ENCODE measurements around the gene MAGI2. TPM values are rescaled to one million over a fixed set of nuclear protein-coding genes. Genes with fewer than 3 reads are reported as not detected.

Gene MAGI2
- total RNA-seq, 1 donor from 2014 or later = 51.3 TPM

DNA sequence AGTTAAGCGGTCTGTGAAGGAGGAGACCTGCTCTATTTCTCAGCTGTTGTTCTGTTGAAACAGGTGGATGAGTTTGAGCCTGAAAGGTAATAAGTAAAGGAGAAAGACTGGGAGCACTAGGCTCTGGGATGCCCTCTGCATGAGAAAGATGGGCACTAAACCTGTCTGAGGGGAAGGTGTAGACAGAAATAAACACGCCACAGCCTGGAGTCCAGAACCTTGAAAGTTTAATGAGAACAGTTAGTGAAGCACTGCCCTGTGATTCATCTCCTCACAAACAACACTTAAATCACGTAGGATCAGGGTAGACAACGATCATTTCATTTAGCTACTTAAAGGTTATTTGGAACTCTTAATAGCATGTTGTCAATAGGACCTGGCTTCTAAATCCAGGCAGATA is 1461.8 kb downstream of the MAGI2 start:
- DNase-seq (ENCODE audit: low spot score) (no peak), ATAC-seq (no peak)
- intact Hi-C loops (cut with DNase I) = no loop called here

DNA sequence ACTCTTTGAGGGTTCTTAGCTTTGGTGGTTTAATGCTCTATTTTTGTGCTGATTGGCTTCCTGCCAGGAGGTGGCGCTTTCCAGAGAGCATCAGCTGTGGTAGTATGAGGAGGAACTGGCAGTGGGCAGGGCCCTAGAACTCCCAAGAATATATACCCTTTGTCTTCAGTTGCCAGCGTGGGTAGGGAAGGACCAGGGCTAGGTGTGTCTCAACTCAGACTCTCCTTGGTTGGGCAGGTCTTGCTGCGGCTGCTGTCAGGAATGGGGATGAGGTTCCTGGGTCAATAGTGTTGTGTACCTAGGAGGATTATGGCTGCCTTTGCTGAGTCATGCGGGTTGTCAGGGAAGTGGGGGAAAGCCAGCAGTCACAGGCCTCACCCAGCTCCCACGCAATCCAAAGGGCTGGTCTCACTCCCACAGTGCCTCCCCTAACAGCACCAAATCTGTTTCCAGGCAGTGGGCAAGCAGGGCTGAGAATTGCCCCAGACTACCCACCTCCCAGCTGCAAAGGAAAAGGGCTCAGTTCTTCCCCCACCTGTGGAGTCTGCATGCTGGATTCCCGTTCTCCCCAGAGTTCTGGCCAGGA is 1463.4 kb downstream of the MAGI2 start:
- ATAC-seq (no peak), DNase-seq (ENCODE audit: low spot score) (no peak)
- intact Hi-C loops (cut with DNase I) = no loop called here

DNA sequence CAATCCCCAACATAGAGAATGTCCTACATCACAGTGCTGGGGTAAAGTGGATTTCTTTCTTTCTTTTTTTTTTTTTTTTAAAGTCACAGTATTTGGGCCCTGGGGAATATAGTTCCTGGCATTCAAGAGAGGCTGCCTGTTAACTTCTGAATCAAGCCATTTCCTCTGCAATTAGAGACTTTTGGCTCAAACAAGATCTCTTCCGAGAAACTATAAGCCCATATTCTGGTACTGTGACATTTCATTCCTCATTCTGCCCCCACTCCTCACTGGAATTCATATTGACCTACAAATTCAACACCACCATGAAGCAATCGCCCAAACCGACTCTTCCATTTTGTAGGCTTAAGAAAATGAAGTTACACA is 1467.5 kb downstream of the MAGI2 start:
- ATAC-seq (no peak), DNase-seq (ENCODE audit: low spot score) (no peak)
- intact Hi-C loops (cut with DNase I) = no loop called here

DNA sequence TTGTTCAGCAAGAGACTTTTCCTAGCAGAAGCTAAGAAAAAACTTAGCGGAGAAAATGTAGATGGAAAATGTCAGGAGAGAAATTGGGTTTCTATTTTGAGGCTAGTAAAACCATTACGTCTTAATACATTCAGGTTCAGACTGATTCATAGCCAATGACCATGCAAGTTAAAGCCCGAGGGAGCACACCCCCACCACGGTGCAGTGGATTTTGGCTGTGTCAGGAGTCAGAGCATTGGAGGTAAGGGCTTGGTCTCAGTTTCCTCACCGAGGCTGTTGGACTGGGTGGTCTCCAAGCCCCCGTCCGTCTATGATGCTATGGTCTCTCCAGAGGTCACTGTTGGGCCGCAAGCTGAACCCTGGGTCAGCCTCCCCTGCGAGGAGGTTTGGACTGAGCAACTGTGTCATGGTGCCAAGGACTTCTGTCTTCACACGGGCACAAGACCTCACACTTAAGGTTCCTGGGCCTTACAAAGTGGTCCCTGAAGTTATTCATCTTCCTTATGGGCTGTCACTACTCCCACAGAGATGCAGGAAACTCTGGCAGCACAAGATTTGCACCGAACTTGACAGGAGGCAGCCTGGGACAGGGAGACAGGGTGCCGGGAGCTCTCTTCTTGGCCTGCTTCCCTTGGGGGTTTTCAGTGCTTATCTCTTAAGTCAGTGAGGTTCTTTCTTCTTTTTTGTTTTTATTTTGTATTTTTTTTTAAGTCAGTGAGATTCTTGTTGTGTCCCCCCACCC is 1468.1 kb downstream of the MAGI2 start:
- intact Hi-C loops (cut with DNase I) = no loop called here
- no peak for ATAC-seq

DNA sequence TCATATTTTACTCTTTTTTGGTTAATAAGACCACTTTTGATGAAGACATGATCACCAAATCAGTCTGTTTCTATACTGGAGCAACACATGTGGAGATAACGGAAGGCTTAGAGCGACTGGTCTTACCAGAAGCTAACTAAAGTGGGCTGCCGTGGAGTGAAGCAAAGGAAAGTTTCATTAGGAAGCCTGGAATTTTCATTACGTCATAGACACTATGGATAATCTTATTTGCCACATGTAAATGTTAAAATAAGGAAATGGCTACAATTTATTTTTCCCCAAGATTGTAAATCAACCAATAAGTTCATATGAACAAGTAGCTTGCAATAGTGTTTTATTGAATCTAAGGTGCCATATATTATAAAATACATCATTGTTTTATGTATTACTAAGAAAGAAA is 1469.5 kb downstream of the MAGI2 start:
- DNase-seq (ENCODE audit: low spot score) (no peak), ATAC-seq (no peak)
- intact Hi-C loops (cut with DNase I) = no loop called here

More for the DNA sequence above, 1468.1 kb downstream of the MAGI2 start:
- DNase-seq (ENCODE audit: low spot score) = no peak

DNA sequence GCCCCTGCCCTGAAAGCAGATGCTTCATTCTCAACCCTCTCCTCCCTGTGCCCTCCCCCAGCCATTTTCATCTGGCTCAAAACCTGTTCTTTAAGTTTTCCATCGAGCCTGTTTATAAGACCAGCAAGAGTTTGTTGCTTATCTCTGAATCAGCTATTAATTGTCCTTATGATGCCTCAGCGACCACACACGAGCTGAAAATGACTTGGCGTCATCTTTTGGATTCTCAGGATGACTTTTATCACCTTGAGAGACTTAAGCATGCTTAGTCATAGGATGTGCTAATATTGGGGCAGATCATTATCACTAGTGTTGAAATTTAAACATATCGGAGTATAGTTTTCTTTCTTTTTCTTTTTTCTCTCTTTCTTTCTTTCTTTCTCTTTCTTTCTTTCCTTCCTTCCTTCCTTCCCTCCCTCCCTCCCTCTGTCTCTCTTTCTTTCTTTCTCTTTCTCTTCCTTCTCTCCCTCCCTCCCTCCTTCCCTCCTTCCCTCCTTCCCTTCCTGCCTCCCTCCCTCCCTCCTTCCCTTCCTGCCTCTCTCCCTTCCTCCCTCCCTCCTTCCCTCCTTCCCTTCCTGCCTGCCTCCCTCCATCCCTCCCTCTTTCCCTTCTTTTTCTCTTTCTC is 1470.4 kb downstream of the MAGI2 start:
- ATAC-seq = no peak

DNA sequence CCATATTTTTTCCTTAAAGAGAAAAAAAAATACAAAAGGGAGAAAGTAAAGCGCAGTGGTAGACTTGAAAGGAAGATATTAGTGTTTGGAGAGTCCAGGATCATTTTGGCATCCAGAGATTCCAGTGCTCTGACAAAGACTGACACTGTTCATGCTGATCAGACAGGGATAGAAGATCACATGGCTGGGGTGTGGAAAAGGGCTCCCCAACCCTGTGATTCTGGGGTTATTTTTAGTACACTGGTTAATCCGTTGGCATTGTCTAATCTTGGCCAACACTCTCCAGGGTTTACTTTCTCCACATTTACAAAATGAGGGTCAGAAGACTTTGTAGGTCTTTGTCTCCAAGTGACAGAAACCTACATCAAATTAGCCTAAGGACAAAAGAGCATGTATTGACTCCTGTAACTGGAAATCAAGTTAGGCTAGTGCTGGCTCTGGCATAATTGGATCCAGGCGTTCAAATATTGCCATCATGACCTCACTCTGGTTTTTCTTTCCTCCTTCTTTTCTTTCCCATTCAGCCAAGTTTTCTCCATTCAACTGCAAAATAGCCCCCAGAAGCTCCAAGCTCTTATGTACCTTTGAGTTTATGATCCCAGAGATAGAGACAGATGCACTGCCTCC is 1473.3 kb downstream of the MAGI2 start:
- no peak for ATAC-seq
- intact Hi-C loops (cut with DNase I) = no loop called here
- no peak for DNase-seq (ENCODE audit: low spot score)

More for the DNA sequence above, 1470.4 kb downstream of the MAGI2 start:
- DNase-seq (ENCODE audit: low spot score) = no peak
- intact Hi-C loops (cut with DNase I) = no loop called here

DNA sequence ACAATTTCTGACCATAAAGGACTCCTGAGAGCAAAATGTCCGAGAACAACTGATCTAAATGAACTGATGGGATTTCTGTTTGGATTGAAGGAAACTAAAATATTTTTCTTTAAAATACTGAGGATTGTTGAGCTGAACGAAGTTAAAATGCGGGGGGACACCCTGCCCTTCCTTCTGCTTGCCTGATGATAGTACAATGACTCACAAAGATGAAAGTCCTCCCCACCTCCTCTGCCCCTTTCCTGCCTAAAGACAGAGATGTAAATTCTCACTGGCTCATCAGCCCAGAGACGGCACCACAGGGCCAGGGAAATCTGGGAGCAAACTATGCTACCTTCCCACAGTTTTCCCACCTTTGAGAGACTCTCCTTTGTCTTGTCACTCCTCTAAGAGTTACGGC is 1474.2 kb downstream of the MAGI2 start:
- DNase-seq (ENCODE audit: low spot score) (no peak), ATAC-seq (no peak)
- intact Hi-C loops (cut with DNase I) = no loop called here

DNA sequence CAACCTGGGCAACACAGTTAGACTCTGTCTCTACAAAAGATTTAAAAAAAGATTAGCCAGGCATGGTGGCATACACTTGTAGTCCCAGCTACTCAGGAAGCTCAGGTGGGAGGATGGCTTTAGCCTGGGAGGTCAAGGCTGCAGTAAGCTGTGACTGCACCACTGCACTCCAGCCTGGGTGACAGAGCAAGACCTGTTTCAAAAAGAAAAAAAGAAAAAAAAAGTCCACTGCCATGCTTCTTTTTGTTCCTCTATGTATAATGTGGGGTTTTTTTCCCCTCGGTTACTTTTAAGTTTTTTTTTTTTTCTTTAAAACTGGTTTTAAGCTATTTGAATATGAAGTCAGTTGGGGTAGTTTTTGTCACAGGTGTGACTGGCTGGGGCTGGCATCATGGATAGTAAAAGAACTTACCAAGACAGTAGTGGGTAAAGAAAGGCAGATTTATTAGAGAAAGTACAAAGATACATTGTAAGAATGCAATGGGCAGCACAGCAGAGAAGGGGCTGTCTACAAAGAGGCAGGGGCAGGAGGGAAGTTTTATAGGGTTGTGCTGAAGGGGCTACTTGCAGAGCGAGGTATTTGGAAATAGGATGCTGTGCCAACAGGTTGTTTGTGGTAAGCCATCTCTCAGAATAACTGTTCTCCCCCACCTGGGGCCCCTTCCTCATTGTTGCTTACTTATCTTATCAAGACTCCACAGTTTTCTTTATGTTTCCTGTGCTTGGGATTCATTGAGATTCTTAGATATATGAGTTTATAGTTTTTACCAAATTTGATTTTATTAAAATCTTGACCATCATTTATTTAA is 1477.6 kb downstream of the MAGI2 start:
- ATAC-seq (no peak), DNase-seq (ENCODE audit: low spot score) (no peak)
- intact Hi-C loops (cut with DNase I) = no loop called here

DNA sequence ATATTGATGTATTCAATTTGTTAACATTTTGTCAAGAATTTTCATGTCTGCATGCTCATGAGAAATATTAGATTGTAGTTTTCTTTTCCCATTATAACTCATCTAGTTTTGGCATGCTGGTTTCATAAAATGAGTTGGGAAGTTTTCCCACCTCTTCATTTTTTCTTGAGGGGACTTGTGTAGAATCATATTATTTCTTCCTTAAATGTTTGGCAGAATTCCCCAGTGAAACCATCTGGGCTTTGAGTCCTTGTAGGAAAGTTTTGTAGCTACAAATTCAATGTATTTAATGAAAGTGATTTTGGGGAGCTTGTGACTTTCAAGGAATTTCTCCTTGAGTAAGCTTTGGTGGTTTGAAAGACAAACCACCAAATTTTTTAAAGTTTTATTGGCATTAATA is 1481.7 kb downstream of the MAGI2 start:
- no peak for DNase-seq (ENCODE audit: low spot score)
- ATAC-seq = no peak
- intact Hi-C loops (cut with DNase I) = no loop called here

DNA sequence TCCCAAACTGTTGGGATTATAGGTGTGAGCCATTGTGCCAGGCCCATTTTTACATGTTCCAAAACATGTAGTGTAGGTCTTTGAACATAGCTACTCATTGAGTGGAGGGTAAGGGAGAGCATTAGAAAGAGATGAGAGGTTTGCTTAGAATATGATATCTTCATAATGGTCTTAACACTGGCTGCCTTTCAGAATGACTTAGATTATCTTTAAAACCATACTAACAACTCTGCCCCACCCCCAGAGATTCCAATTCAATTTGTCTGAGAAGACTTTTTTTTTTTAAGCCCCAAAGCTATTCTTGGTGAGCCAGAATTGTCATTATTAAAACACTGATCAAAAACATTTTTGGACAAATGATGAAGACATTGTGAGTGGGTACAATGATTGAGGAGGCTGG is 1486.0 kb downstream of the MAGI2 start:
- ATAC-seq (no peak), DNase-seq (ENCODE audit: low spot score) (no peak)
- intact Hi-C loops (cut with DNase I) = no loop called here
